GM19023 (cell line): ENCODE data around the gene KLRD1.
"Not testable (repeated sequence)": the region's sequence is repeated elsewhere in the genome, so short reads cannot be mapped to it uniquely, and the experiment has no call there.

Experiments used
- ATAC-seq: cut with Tn5 transposase; IDR thresholded peaks from one replicate; pipeline ENCODE4 v1.9.1; 2021; ENCODE audit warnings: mild to moderate bottlenecking, moderate library complexity; ENCODE audit not compliant: unreplicated experiment

KLRD1 gene, protein sequence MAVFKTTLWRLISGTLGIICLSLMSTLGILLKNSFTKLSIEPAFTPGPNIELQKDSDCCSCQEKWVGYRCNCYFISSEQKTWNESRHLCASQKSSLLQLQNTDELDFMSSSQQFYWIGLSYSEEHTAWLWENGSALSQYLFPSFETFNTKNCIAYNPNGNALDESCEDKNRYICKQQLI

DNA sequence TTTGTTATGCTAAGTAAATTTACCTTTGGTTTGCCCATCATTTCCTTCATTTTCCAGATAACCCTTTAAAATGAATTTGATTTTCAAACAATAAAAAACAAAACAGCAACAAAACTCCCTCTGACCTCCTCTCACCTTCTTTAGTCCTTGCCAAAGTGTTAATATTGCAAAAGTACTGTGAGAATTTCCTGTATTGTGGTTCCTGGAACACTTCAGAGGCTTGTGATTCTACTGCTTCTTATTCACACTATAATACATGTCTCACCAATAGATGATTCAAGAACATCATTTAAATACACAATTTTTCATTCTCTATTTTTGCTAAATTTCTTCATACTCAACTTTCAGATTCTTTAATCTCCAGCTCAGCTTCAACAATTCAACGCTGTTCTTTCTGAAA is at the start of gene KLRD1:
TSS of gene KLRD1 (plus strand) at position 241 of the 400 bp plus-strand sequence. CDS start 208 bp downstream, outside the sequence.
- ATAC-seq, result no peak

DNA sequence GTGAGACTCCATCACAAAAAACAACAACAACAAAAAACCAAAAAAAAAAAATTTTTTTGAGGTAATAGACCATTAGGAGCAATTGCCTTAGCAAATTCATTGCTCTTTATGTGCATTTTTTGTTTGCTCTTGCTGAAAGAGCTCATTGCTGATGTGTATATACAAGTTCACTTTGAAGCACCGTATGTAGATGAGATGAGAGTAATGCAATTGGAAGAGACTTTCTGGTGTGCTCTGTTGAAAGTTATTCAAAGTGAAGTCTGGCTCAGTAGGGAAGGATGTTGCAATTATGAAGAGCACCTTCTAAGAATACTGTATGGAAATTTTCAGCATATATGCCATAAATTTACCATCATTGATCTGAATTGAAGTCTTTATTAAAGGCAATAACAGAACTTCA is 46.7 kb upstream of the KLRD1 start:
- ATAC-seq, result no peak

DNA sequence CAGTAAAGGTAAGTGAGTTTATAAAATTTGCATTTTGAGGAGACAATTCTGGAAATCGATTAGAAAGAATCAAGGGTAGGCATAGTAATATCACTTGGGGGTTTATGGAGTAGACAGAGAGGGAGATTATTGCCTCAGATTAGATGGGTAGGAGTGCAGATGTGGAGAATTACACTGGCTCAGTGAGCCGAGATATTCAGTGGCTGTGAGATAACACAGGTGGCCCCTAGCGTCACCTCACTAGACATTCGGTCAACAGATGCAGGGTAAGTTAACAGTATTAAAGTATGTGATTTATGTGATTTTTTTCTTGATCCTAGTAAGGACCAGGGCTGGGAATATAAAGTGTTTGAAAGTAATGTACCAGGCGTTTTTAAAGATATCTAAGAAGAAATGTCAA is 39.6 kb upstream of the KLRD1 start:
- ATAC-seq, result no peak

DNA sequence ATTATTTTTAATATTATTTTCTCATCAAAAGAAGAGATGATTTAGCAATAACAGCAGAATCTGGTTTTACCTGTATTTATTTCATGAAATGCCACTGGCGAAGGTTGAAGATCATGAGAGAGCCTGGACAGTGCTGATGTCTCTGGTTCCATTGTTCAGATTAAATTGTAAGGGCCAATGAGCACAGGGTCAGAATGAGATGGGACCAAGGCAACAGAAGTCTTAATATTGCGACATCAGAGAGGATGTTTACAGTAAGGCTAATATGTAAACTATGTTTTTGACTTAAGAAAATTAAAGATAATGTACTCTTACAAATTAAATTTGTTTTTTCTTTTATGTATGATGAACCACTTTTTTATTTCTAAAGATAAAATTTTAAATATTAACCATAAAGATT is 35.2 kb upstream of the KLRD1 start:
- no peak for ATAC-seq

DNA sequence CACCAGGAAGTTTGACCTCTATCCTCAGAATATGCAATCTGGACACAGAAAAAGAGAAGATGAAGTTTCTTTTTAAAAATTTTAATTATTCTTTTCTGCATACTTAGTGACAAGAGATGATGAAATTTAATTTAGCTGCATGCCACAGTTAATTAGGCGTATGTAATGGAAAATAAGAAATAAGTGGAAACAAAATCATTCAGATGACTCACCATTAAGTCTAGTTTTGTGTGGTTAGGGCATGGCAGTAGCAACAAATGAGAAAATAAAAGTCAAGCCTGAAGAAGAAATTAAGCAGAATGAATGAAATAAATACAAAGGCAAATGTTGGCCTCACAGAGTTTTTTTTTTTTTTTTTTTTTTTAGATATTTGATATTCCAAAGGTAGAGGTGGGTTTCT is 30.9 kb upstream of the KLRD1 start:
- no peak for ATAC-seq

DNA sequence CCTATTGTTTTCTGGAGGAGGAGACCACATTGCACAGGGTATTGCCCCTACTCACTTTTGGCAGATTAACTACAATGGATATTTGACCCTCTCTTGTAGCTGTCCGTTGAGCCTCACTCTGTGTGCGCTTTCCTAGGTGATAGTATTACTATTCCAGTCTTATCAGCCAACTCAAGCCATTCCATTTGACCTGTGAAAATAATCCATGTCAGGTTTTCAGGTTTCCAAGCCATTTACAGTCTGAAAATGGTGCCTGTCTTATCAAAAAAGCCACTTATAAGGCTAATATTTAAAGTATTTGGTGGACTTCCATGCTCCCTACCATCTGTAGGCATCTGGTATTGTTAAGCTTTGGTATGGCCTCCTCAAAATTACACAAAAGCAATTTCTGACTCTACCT is 29.6 kb upstream of the KLRD1 start:
- no peak for ATAC-seq

DNA sequence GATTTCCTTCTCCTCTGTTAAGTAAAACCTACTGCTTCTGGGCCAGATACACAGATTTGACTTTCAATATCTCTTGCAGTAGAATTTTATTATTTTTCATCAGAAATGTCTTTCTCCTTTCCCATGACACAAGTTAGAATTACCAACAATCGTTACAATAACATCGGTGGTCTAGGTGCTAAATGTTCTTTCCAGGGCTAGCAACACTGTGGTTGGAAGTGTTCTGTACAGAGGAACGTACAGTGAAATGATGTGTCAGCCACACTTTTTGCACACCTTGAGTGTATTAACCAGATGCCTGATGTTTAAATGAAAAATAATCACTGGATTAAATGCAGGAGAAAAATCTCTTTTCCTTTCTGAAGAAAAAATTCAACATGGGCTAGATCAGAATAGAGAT is 27.7 kb upstream of the KLRD1 start:
- ATAC-seq, result no peak

DNA sequence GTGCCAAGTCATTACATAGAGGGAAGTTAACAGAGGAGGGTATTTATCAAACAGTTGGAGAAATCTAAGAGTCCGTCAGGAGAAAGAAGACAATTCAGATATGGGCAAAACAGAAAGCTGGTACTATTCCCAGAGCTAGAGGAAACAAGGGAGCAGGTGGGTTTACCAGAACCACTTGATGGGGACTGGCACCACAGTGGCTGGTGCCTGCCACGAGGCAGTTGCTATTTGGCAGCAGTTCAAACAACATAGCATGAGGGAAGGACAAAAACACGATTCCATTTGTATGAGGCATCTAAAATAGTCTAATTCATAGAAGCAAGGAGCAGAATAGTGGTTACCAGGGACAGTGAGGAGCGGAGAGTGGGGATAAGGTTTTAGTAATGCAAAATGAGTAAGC is 24.6 kb upstream of the KLRD1 start:
- no peak for ATAC-seq

DNA sequence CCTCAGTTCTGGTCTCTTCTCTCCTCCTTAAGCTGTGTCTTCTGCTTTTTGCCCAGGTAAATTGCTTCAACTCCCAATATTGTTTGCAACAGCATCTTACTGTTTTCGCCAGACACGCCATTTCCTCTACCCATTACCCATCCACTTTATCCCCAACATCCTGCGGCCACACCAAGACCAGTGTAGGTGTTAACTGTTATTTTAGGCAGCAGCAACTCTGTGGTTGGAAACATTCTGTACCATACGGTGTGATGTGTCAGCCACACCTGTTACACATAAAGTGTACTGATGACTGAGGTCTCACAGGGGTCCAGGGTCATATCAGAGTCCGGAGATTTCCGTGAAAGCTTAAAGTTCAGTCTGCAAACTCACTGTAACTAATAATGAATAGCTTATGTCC is 21.8 kb upstream of the KLRD1 start:
- ATAC-seq, result no peak

DNA sequence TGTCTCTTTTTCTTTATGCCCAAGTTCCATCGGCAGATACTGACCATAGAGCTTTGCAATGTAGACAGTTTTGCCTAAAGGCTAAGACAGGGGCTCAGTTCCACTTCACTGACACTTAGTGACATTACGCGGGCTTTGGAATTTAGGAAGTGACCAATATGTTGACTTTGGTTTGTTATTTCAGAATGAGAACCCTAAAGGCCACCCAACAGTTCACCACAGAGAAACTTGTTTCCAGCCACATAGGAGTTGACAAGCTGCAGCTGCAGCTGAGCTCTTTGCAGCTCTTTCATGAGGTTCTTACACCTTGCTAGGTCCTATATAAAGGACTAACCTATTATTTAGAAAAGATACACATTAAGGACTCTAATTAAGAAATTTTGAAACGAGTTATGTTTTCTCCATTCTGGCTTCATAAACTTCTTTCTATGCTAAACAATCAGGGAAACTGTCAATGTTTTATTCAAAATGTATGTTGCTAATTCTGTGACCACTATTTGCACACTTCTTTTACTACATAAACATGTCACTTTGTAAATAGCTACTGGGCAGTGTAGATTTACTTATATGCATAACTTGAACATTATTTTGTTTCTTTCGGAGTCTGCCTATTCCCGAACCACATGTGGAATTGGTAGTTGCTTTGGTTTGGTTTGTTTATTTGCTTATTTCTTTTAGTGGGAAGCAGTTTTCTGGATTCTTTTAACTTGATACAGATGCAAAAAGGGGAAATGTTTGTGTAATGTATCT is 18.5 kb upstream of the KLRD1 start:
- ATAC-seq, result no peak

DNA sequence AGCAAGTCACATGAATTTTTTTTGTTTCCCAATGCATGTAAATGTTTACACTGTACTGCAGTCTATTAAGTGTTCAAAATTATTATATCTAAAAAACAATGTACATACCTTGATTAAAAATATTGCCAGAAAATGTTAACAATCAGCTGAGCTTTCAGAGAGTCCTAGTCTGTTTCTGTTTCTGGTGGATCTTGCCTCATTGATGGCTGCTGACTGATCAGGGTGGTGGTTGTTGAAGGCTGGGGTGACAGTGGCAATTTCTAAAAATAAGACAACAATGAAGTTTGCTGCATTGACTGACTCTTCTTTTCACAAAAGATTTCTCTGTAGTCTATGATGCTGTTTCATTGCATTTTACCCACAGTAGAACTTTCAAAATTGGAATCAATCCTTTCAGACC is 16.6 kb upstream of the KLRD1 start:
- ATAC-seq, result no peak

DNA sequence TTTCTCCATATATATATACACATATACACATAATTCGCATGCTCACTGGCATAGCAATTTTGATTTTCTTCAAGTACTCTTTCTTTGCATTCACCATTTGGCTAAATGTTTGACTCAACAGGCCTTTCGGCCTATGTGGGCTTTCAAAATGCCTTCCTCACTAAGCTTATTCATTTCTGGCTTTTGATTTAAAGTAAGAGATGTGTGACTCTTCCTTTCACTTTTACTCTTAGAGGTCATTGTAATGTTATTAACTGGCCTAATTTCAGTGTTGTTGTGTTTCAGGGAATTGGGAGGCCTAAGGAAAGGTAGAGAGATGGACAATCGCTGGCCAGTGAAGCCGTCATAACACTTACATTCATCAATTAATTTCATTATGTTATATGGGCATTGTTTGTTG is 14.5 kb upstream of the KLRD1 start:
- ATAC-seq, result no peak

DNA sequence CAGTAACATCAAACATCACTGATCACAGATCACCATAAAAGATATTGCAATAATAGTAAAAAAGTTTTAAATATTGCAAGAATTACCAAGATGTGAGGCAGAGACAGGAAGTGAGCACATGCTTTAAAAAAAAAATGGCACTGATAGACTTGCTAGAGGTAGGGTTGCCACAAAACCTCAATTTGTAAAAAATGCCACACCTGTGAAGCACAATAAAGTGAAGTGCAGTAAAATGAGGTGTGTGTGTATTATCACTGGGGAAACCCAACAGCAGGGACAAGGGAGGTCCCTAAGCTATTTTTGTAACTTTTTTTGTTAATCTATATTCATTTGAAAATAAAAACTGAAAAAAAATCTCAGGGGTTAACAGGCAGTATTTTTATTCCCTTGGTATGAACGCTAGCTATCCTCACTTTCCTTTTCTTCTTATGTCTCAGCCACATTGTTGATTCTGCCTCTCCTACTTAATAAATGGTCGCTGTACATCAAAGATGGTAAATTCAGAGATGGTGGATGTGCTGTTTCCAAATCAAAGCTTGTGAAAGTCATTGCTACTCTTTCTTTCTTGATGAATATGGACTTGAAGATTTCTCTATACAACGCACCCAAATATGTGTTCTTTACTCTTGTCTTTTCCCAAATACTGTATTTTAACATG is 14.0 kb upstream of the KLRD1 start:
- ATAC-seq, result no peak

DNA sequence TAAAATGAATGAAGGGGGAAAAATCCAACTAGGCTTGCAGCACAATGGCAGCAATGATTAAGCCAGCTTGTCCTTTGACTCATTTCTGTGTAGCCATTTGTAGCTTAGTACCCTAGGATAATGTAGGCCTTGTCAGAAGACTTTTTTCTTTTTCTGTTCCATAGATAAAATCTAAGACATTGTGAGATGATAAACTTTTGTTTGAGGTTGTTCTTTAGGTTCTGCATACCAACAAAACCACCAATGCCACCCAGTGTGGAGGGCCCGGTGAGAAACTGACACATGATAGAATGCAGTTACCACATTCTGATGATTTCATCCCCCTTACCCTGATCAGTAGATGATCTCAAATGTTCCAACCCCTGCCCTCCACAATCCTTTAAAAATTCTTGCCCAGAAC is 6.6 kb upstream of the KLRD1 start:
- ATAC-seq, result no peak

DNA sequence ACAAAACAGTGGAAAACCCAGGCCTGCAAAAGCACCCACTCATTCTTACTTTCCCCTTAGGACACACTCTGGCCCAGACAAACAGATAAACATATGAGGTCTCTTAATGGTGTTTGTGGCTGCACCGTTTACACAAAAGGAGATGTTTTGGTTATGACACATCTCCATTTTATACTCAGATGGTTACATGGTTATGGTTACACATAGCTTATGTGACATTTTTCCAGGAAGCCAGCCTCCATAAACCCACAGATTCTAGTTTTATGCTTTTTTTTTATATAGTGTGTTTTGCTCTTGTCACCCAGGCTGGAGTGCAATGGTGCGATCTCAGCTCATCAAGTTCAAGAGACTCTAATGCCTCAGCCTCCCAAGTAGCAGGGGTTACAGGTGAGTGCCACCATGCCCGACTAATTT is 3.5 kb upstream of the KLRD1 start:
- ATAC-seq, result no peak

DNA sequence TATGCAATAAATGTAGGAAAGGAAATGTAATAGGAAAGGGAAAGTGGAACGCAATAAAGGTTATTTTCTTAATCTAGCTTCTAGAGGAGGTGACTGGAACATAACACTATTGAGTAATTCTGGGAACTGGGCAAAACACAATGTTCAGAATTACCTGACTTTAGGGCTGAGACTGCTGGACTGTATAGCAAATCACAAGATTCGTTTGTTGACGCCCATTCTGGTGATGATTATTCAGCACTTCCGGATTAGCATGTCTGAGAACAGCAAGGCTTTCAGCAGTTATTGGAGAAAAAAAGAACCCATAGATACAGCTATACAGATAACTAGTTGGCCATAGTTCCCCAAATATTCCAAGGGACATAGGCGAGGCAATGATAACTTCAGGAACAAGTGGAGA is 2.3 kb upstream of the KLRD1 start:
- no peak for ATAC-seq

DNA sequence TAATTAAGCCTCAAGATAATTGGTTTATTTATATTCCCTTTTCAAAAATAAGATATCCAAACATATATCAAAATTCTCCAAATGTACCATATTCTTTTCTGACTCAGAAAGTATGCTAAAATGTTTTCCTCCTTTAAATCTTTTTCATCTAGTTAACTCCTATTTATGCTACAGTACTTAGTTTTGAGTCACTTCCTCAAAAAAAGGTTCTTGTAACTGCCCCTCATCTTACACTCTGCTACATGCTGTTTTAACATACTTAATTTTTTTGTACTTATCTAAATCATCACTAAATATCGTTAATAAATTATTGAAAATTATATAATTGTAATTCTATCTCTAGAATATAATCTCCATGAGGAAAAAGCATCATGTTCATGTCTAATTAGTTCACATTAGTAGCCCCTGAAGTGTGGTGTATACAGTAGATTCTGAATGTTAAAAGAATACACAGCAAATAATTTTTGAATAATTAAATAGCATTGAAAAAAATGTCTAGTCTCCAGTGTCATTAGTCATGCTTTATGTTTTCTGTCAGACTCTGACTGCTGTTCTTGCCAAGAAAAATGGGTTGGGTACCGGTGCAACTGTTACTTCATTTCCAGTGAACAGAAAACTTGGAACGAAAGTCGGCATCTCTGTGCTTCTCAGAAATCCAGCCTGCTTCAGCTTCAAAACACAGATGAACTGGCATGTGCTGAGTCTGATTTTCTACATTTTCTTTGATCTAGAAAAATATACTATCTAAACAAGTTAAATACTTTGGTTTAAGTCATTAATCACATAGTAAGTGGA is 3.5 kb downstream of the KLRD1 start:
- ATAC-seq, result no peak

DNA sequence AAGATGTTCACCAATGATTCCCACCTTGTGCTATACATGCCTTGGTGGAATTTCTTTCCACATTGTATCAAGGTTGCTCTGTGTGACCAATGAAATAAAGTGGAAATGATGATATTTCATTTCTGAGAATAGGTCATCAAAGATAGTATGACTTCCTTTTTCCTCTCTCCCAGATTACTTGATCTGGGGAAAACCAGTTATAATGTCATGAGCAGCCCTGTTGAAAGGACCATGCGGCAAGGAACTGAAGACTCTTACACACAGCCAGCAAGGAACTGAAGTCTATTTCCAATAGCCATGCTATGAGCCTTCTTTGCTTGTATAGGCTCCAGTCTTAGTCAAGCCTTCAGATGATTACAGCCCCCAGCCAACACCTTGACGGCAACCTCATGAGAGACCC is 11.7 kb downstream of the KLRD1 start:
- no peak for ATAC-seq

DNA sequence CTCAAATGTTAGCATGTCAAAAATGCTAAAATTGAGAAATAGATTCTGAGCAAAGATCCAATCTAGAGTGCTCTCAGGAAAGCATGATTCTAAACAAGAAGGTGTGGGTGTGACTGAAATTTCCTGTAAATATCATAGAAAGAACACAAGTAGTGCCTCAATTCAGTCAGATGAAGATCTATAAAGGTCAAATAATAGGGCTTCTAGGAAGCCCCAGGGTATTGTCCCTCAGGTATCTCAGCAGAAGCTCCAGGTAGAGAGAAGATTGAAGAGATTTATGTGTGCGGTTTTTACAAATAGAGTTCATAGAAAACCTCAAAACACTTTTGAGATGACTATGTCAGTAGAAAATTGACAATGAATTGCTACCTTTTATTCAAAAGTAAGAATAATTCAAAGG is 13.0 kb downstream of the KLRD1 start:
- ATAC-seq, result no peak

DNA sequence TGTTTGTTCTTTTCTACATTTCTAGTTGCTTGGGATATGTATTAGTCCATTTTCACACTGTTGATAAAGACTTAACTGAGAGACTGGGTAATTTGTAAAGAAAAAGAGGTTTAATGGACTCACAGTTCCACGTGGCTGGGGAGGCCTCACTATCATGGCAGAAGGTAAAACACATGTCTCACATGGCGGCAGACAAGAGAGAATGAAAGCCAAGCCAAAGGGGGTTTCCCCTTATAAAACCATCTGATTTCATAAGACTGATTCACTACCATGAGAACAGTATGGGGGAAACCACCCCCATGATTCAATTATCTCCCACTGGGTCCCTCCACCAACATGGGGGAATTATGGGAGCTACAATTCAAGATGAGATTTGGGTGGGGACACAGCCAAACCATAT is 21.0 kb downstream of the KLRD1 start:
- not testable (repeated sequence) for ATAC-seq

DNA sequence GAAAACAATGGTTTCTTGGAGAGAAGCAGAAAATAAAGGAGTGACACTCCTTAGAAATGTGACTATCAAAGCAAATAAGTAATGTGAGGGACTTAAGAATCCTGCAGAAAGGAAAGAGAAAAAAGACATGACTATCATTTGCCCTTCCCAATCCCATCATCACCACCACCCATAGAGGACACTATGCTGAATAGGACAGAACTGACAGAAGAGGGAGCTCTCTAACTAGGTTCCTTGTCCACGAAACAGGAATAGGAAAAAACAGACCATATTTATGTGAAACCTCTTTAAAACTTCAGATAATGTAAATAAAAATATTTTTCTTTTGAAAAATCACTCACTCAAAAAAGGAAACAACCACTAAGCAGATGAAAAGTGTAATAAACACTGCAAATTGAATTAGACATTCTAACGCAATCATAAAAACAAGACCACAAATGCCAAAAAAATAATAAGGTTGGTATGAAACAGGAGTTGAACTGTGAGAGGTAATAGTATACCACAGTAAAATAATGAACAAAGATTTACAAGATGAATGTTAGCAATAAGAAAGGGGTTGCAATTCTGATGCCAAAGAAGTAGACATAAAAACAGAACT is 24.1 kb downstream of the KLRD1 start:
- ATAC-seq, result no peak
